WERI-Rb-1 (cell line): ENCODE results near the gene OR51Q1.
A peak's percentile ranks its signal among the peaks of the same experiment; 100 is the strongest.

Source experiments
- DNase-seq: peaks from one replicate; pipeline ENCODE4 v3.0.0-alpha.2; 2020
- H3K27ac ChIP-seq: fragments of 250-450 bp; sonication (Bioruptor Pico); 2 replicates; pipeline ENCODE4 v1.5.1; 2020; ENCODE audit warnings: mild to moderate bottlenecking, moderate library complexity
- H3K27me3 ChIP-seq: fragments of 250-450 bp; sonication (Bioruptor Pico); 2 replicates; pipeline ENCODE4 v1.5.1; 2021; ENCODE audit warnings: mild to moderate bottlenecking, low read depth, moderate library complexity; ENCODE audit not compliant: insufficient read depth, severe bottlenecking
- H3K36me3 ChIP-seq: fragments of 250-450 bp; sonication (Bioruptor Pico); 2 replicates; pipeline ENCODE4 v1.5.1; 2020; ENCODE audit warnings: mild to moderate bottlenecking, moderate library complexity
- H3K4me3 ChIP-seq: 2 replicates; pipeline ENCODE4 v1.5.1; 2011; ENCODE audit warnings: low read depth, mild to moderate bottlenecking, control low read depth, low read length
- H3K9me3 ChIP-seq: fragments of 250-450 bp; sonication (Bioruptor Pico); 2 replicates; pipeline ENCODE4 v1.5.1; 2021; ENCODE audit warnings: mild to moderate bottlenecking, moderate library complexity; ENCODE audit not compliant: severe bottlenecking
- CTCF ChIP-seq: IDR thresholded peaks from 2 replicates; pipeline ENCODE4 v1.5.1; 2011; ENCODE audit warnings: low read depth, mild to moderate bottlenecking, control low read depth, inconsistent platforms, low read length

Gene OR51Q1

GRCh38 chr11:5398936-5399335, 23.0 kb upstream of the OR51Q1 start:
- Histone ChIP-seq H3K27me3 (peaks cover 51% of the 10 kb centered on the region), H3K36me3 (no peaks in the 10 kb centered on the region), H3K9me3 (no peaks in the 10 kb centered on the region), H3K27ac (no peak overlapping the region), H3K4me3 (no peak overlapping the region)
- no peak for TF ChIP-seq CTCF
- no peak for DNase-seq

- H3K27me3 ChIP-seq = peaks cover 65% of the 10 kb centered on the region
- no peak overlapping the region for H3K27ac ChIP-seq
- no peaks in the 10 kb centered on the region for H3K36me3 ChIP-seq
- no peak for TF ChIP-seq CTCF
- H3K9me3 ChIP-seq = no peaks in the 10 kb centered on the region
- DNase-seq = no peak
- no peak overlapping the region for H3K4me3 ChIP-seq
These were observed 16.7 kb upstream of the OR51Q1 start for GRCh38 chr11:5405173-5405572.

GRCh38 chr11:5420993-5421392, 918 bp upstream of the OR51Q1 start:
- H3K4me3 ChIP-seq = no peak overlapping the region
- TF ChIP-seq CTCF = 0 out of 2 replicates have a peak, but pooled peaks have one; percentile 13
- no peaks in the 10 kb centered on the region for H3K9me3 ChIP-seq
- peaks cover 39% of the 10 kb centered on the region for H3K27me3 ChIP-seq
- no peak overlapping the region for H3K27ac ChIP-seq
- H3K36me3 ChIP-seq = no peaks in the 10 kb centered on the region
- DNase-seq = peak; percentile 56

- H3K27me3 ChIP-seq = peaks cover 51% of the 10 kb centered on the region
- TF ChIP-seq CTCF = no peak
- no peak overlapping the region for H3K4me3 ChIP-seq
- H3K27ac ChIP-seq = no peak overlapping the region
- H3K9me3 ChIP-seq = no peaks in the 10 kb centered on the region
- DNase-seq = no peak
- H3K36me3 ChIP-seq = no peaks in the 10 kb centered on the region
These were observed 1.2 kb downstream of the OR51Q1 start for GRCh38 chr11:5423131-5423530.

GRCh38 chr11:5441414-5441813, 19.5 kb downstream of the OR51Q1 start, which contains the start of gene OR51I1:
OR51I1 (minus strand) TSS chr11:5441514; CDS start chr11:5441514, 0 bp downstream.
- no peak within 1 kb of the TSS for H3K4me3 ChIP-seq
- TF ChIP-seq CTCF = no peak
- H3K27ac ChIP-seq = no peak within 1 kb of the TSS
- no peaks in the 10 kb centered on the region for H3K9me3 ChIP-seq
- no peak for DNase-seq
- H3K27me3 ChIP-seq = peaks cover 70% of the 10 kb centered on the region
- H3K36me3 ChIP-seq = no peaks in the 10 kb centered on the region

GRCh38 chr11:5443835-5444393, 22.0 kb downstream of the OR51Q1 start:
- no peak for DNase-seq
- Histone ChIP-seq H3K36me3 (no peaks in the 10 kb centered on the region), H3K9me3 (no peaks in the 10 kb centered on the region), H3K27me3 (peaks cover 62% of the 10 kb centered on the region), H3K27ac (no peak overlapping the region), H3K4me3 (no peak overlapping the region)
- no peak for TF ChIP-seq CTCF
